OCI-LY3 (cell line): Measurements from ENCODE around the gene FMO4.

Experiments used
- H2AFZ ChIP-seq: fragments of 200-600, 300-600 bp; shearing (Covaris generic); 2 replicates; pipeline ENCODE4 v1.6.0; 2014; ENCODE audit warnings: antibody characterized with exemption, low read depth, low read length
- H3K27ac ChIP-seq: fragments of 200-600, 300-600 bp; sonication (generic); 2 replicates; pipeline ENCODE4 v1.5.1; 2014; ENCODE audit warnings: mild to moderate bottlenecking, low read length, moderate library complexity, mixed read lengths
- H3K27me3 ChIP-seq: fragments of 200-600, 300-600 bp; sonication (generic); 2 replicates; pipeline ENCODE4 v1.6.1; 2014; ENCODE audit warnings: low read depth, low read length, mixed read lengths
- H3K36me3 ChIP-seq: fragments of 200-600, 300-600 bp; sonication (generic); replicated peaks from 2 replicates; pipeline ENCODE3; 2014; ENCODE audit warnings: low read depth, low read length, mixed read lengths
- H3K4me1 ChIP-seq: fragments of 300-600, 200-600 bp; sonication (generic); 2 replicates; pipeline ENCODE4 v1.6.1; 2014; ENCODE audit warnings: low read length, mixed read lengths
- H3K4me2 ChIP-seq: fragments of 200-600, 300-600 bp; sonication (generic); 2 replicates; pipeline ENCODE4 v1.6.1; 2014; ENCODE audit warnings: low read length, mixed read lengths
- H3K4me3 ChIP-seq: fragments of 300-600, 200-600 bp; sonication (generic); 2 replicates; pipeline ENCODE4 v1.5.1; 2014; ENCODE audit warnings: antibody characterized with exemption, mild to moderate bottlenecking, low read length, moderate library complexity
- H3K79me2 ChIP-seq: fragments of 300-600, 200-600 bp; shearing (Covaris generic); 2 replicates; pipeline ENCODE4 v1.6.1; 2014; ENCODE audit warnings: mild to moderate bottlenecking, low read length, mixed read lengths
- H3K9ac ChIP-seq: fragments of 300-600, 200-600 bp; shearing (Covaris generic); 2 replicates; pipeline ENCODE4 v1.6.0; 2014; ENCODE audit warnings: mild to moderate bottlenecking, low read length, moderate library complexity
- H3K9me3 ChIP-seq: fragments of 200-600, 300-600 bp; shearing (Covaris generic); 2 replicates; pipeline ENCODE4 v1.6.1; 2014; ENCODE audit warnings: low read length, mixed read lengths; ENCODE audit not compliant: insufficient read depth
- H4K20me1 ChIP-seq: fragments of 200-600, 300-600 bp; sonication (generic); 2 replicates; pipeline ENCODE4 v1.6.1; 2016; ENCODE audit warnings: low read length, mixed read lengths; ENCODE audit not compliant: insufficient read depth
- EZH2phosphoT487 ChIP-seq: fragments of 200-600 bp; shearing (Covaris generic); IDR thresholded peaks from 2 replicates; pipeline ENCODE4 v1.6.1; 2018; ENCODE audit warnings: antibody characterized with exemption, mixed run types, low read depth
- TF ChIP-seq, protein P1 (sequence below): fragments of 200-600, 300-600 bp; sonication (generic); IDR thresholded peaks from 2 replicates; pipeline ENCODE4 v1.5.1; 2014; ENCODE audit warnings: antibody characterized with exemption, low read length, low read depth

Gene FMO4, protein sequence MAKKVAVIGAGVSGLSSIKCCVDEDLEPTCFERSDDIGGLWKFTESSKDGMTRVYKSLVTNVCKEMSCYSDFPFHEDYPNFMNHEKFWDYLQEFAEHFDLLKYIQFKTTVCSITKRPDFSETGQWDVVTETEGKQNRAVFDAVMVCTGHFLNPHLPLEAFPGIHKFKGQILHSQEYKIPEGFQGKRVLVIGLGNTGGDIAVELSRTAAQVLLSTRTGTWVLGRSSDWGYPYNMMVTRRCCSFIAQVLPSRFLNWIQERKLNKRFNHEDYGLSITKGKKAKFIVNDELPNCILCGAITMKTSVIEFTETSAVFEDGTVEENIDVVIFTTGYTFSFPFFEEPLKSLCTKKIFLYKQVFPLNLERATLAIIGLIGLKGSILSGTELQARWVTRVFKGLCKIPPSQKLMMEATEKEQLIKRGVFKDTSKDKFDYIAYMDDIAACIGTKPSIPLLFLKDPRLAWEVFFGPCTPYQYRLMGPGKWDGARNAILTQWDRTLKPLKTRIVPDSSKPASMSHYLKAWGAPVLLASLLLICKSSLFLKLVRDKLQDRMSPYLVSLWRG

DNA sequence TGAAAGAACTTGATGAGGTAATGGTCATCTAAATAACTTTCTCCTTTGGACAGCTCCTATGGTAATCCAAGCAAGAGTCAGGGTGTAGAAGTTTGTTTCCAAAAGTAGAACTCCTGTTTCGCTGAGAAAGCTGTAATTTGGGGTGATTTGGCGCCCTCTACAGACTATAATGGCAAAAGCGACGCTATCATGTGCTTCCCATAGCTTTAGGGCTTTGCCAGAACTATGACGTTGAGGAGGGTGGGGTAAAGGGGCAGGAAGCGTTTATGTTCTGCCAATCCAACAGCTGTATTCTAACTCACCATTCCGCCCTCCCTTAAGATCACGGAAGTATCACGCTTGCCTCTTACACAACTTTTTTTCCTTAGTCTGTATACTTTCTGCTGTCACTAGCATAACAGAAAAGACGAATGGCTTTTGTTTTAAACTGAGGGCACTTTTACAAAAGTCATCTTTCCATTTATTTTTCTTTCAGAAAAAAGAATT lies at the start of gene FMO4:
FMO4 (plus strand) TSS at position 349 of the 486 bp plus-strand sequence. CDS start 5,643 bp downstream, outside the sequence.
- Histone ChIP-seq H3K9ac (peak within 1 kb of the TSS; percentile 70), H3K27me3 (no peaks in the 10 kb centered on the region), H3K27ac (peak within 1 kb of the TSS; percentile 80), H2AFZ (peak within 1 kb of the TSS; percentile 60), H3K4me2 (peak within 1 kb of the TSS; percentile 88), H3K4me3 (peak within 1 kb of the TSS; percentile 75), H3K79me2 (no peaks in the 10 kb centered on the region), H3K36me3 (no peaks in the 10 kb centered on the region), H3K4me1 (peaks cover 29% of the 10 kb centered on the region), H4K20me1 (no peaks in the 10 kb centered on the region), H3K9me3 (no peaks in the 10 kb centered on the region)
- no peak for TF ChIP-seq EZH2phosphoT487
- TF ChIP-seq, protein P1, sequence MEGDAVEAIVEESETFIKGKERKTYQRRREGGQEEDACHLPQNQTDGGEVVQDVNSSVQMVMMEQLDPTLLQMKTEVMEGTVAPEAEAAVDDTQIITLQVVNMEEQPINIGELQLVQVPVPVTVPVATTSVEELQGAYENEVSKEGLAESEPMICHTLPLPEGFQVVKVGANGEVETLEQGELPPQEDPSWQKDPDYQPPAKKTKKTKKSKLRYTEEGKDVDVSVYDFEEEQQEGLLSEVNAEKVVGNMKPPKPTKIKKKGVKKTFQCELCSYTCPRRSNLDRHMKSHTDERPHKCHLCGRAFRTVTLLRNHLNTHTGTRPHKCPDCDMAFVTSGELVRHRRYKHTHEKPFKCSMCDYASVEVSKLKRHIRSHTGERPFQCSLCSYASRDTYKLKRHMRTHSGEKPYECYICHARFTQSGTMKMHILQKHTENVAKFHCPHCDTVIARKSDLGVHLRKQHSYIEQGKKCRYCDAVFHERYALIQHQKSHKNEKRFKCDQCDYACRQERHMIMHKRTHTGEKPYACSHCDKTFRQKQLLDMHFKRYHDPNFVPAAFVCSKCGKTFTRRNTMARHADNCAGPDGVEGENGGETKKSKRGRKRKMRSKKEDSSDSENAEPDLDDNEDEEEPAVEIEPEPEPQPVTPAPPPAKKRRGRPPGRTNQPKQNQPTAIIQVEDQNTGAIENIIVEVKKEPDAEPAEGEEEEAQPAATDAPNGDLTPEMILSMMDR, result no peak; the same call in none of the 2 replicates

DNA sequence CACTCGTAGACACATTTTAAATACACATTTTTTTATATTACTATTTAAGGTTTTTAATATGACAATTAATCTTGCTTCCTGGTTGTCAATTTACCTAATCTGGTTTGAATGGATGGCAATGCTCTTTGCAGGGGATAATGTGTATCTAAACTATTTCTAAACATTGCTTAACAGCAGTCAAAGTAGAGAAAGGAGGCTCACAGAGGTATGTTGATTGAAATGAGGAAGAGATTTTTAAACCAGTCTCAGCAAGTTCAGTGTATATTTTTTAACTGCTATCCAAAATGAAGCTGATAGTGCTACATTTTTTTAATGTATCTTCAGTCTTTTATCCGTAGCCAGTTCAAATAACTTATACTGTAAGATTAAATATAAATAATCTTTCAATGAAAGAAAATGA lies 48.3 kb upstream of the FMO4 start:
- H3K4me1 ChIP-seq, result peaks cover under 1% of the 10 kb centered on the region
- H3K9ac ChIP-seq, result no peak overlapping the region
- H3K27ac ChIP-seq, result no peak overlapping the region
- no peak overlapping the region for H2AFZ ChIP-seq
- H3K4me3 ChIP-seq, result no peak overlapping the region
- no peaks in the 10 kb centered on the region for H3K36me3 ChIP-seq
- H3K4me2 ChIP-seq, result no peak overlapping the region
- H3K27me3 ChIP-seq, result no peaks in the 10 kb centered on the region
- TF ChIP-seq, protein P1, result no peak
- no peak for TF ChIP-seq EZH2phosphoT487
- no peaks in the 10 kb centered on the region for H3K79me2 ChIP-seq
- H3K9me3 ChIP-seq, result no peaks in the 10 kb centered on the region
- H4K20me1 ChIP-seq, result no peaks in the 10 kb centered on the region

DNA sequence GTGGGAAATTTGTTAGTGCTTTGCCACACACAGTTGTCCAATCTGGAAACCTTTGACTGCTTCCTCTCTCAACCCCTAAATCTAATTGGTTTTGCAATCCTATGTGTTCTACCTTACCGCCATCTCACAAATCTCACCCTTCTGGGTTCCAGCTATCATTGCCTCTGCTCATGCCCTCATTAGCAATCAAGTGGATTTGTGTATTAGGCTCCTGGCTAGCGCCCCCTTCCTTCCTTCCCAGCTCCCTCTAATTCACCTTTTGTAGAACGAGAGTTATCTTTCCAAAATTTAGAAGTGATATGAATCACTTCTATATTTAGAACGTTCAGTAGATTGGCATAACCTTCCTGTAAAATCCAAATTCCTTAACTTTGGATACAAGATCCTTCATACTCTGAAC lies 47.1 kb upstream of the FMO4 start:
- no peak overlapping the region for H3K4me2 ChIP-seq
- peaks cover 10% of the 10 kb centered on the region for H3K4me1 ChIP-seq
- no peak overlapping the region for H3K27ac ChIP-seq
- TF ChIP-seq, protein P1, result peak; percentile 21; the same call in 1 of the 2 replicates
- TF ChIP-seq EZH2phosphoT487, result no peak
- no peaks in the 10 kb centered on the region for H3K36me3 ChIP-seq
- H4K20me1 ChIP-seq, result no peaks in the 10 kb centered on the region
- H3K79me2 ChIP-seq, result no peaks in the 10 kb centered on the region
- H3K4me3 ChIP-seq, result no peak overlapping the region
- no peak overlapping the region for H2AFZ ChIP-seq
- H3K27me3 ChIP-seq, result no peaks in the 10 kb centered on the region
- H3K9me3 ChIP-seq, result no peaks in the 10 kb centered on the region
- H3K9ac ChIP-seq, result no peak overlapping the region

DNA sequence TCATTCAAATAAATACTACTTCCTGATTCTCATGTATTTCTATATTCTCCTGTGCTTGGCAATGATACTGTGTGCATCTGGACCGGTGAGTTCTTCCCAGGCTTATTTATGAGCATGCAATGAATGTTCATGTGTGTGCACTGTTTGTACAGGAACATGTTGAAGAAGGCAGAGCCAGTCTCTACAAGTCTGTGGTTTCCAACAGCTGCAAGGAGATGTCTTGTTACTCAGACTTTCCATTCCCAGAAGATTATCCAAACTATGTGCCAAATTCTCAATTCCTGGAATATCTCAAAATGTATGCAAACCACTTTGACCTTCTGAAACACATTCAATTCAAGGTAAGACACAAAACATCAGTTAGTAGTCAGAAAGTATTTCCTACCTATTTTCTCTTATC lies 46.6 kb upstream of the FMO4 start:
- Histone ChIP-seq H3K4me1 (peaks cover 10% of the 10 kb centered on the region), H3K9ac (no peak overlapping the region)
- no peak for TF ChIP-seq EZH2phosphoT487
- TF ChIP-seq, protein P1, result no peak

More for the DNA sequence above, 46.6 kb upstream of the FMO4 start:
- Histone ChIP-seq H3K27me3 (no peaks in the 10 kb centered on the region), H3K79me2 (no peaks in the 10 kb centered on the region), H3K9me3 (no peaks in the 10 kb centered on the region), H3K36me3 (no peaks in the 10 kb centered on the region), H3K4me2 (no peak overlapping the region), H3K27ac (no peak overlapping the region), H4K20me1 (no peaks in the 10 kb centered on the region), H3K4me3 (no peak overlapping the region), H2AFZ (no peak overlapping the region)
